ENCODE data around the gene PFKL. TPM values are rescaled to one million over a fixed set of nuclear protein-coding genes. Genes with fewer than 3 reads are reported as not detected.

The PFKL gene
- total and polyA plus RNA-seq, 2 of the 8 experiments (the other 6 are each of a cell fraction or from before 2014, with no cell fraction given): 80.2 to 82.3 TPM

DNA sequence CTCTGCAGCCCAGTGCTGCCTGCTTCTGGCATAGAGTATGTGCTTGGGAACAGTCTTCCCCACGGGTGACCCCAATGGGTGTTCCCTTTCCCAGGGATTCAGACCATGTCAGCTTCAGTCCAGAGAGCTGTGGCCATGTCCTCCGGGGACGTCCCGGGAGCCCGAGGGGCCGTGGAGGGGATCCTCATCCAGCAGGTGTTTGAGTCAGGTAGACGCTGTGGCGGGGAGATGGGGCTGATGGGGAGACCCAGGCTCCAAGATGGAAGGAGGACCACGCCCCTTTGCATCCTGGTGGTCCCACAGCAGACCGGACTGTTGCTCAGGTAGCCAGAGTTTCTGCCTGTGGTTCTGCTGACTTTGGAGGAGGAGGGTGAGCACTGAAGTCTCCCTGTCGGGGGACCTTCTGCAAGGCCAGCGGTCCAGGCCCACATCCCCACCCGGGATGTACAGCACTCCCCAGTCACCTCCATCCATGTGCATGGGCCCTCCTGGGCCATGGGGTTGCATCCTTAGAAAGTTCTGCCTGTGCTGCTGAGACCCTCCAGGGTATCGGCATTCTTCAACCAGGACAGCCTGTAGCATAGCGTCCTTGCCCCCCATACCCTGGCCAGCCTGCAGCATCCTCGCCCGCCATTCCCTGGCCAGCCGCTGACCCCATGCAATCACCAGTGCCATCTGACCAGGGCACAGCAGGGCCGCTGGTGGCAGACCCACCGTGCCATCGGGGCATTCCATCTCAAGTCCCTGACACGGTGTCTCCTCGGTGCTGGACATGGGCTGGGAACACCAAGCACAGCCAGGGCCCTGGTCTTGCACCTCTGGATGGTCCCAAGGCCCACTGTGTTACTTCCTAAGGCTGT, 11.4 kb upstream of the PFKL start (continued):
- TF ChIP-seq, protein P1, sequence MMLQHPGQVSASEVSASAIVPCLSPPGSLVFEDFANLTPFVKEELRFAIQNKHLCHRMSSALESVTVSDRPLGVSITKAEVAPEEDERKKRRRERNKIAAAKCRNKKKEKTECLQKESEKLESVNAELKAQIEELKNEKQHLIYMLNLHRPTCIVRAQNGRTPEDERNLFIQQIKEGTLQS (IDR thresholded peaks at IDR 0.05; ENCODE audit: insufficient read depth, low read depth, low read length): no peak
- TF ChIP-seq HDAC2 (IDR thresholded peaks at IDR 0.05; ENCODE audit: borderline replicate concordance in 1 of 2, low read depth in 2 of 2, low read length in 2 of 2) (no peak), TCF12 (IDR thresholded peaks at IDR 0.05; ENCODE audit: low read depth, low read length) (no peak), POLR2AphosphoS5 (IDR thresholded peaks at IDR 0.05; ENCODE audit: low read depth, low read length) (no peak), SRF (IDR thresholded peaks at IDR 0.05; ENCODE audit: low read depth, low read length) (no peak), JUND (IDR thresholded peaks at IDR 0.05; ENCODE audit: low read length) (no peak), SP4 (IDR thresholded peaks at IDR 0.05; ENCODE audit: low read length) (no peak), MAFK (IDR thresholded peaks at IDR 0.05; ENCODE audit: low read depth, low read length) (no peak)
- TF ChIP-seq, protein P2, sequence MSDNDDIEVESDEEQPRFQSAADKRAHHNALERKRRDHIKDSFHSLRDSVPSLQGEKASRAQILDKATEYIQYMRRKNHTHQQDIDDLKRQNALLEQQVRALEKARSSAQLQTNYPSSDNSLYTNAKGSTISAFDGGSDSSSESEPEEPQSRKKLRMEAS (IDR thresholded peaks at IDR 0.05): no peak

Measured in H1 (cell line).